Measurements from ENCODE around the gene WASL.

- TF ChIP-seq REST (IDR thresholded peaks at IDR 0.05; ENCODE audit: low read depth) (no peak), RAD21 (IDR thresholded peaks at IDR 0.05; ENCODE audit: low read depth) (no peak), MAX (IDR thresholded peaks at IDR 0.05) (no peak), USF1 (IDR thresholded peaks at IDR 0.05) (no peak), NFIC (IDR thresholded peaks at IDR 0.05) (no peak), CREB1 (IDR thresholded peaks at IDR 0.05; ENCODE audit: low read depth) (no peak), EGR1 (IDR thresholded peaks at IDR 0.05) (no peak), TEAD4 (IDR thresholded peaks at IDR 0.05) (no peak), ZBTB7A (IDR thresholded peaks at IDR 0.05; ENCODE audit: low read depth) (no peak), EP300 (IDR thresholded peaks at IDR 0.05; ENCODE audit: borderline replicate concordance) (no peak), TCF12 (IDR thresholded peaks at IDR 0.05; ENCODE audit: low read depth) (no peak)
Observed at GRCh38 chr7:123633553-123633952, 115.2 kb downstream of the WASL start.
